Heart right ventricle (tissue), 16 donors: Measurements from ENCODE around the gene LCTL. TPM values are rescaled to one million over a fixed set of nuclear protein-coding genes. Genes with fewer than 3 reads are reported as not detected.

Experiments
- ATAC-seq, 8 donors: fragments of 200-7000 bp; cut with Tn5 transposase; one replicate each; pipeline ENCODE4 v1.9.1; 2020; ENCODE audit warnings: mild to moderate bottlenecking in 8 of 8, moderate library complexity in 8 of 8, moderate number of reproducible peaks in 1 of 8
- DNase-seq, 2 donors: peaks; one replicate each; pipeline ENCODE4 v3.0.0-alpha.2; 2020
- H3K27ac ChIP-seq, 10 donors: fragments of 200-600 bp; sonication (generic) in 2 of 10; one replicate each; pipeline versions ENCODE4 v1.5.0 to v1.8.0; 2020 to 2022; ENCODE audit warnings: mild to moderate bottlenecking in 3 of 10
- H3K27me3 ChIP-seq, 7 donors: fragments of 200-600 bp; one replicate each; pipeline ENCODE4 v1.8.0; 2021 to 2022; ENCODE audit warnings: mild to moderate bottlenecking in 2 of 7
- H3K36me3 ChIP-seq, 9 donors: fragments of 200-600 bp; sonication (generic) in 1 of 9; one replicate each; pipeline versions ENCODE4 v1.5.0 to v1.8.0; 2020 to 2022; ENCODE audit warnings: mild to moderate bottlenecking in 2 of 9
- H3K4me1 ChIP-seq, 9 donors: fragments of 200-600 bp; sonication (generic) in 1 of 9; one replicate each; pipeline versions ENCODE4 v1.5.0 to v1.8.0; 2020 to 2022; ENCODE audit warnings: mild to moderate bottlenecking in 4 of 9
- H3K4me3 ChIP-seq, 10 donors: fragments of 200-600 bp; sonication (generic) in 2 of 10; one replicate each; pipeline versions ENCODE4 v1.5.0 to v1.8.0; 2020 to 2022; ENCODE audit warnings: mild to moderate bottlenecking in 7 of 10, moderate library complexity in 2 of 10
- H3K9me3 ChIP-seq, 11 donors: fragments of 200-600 bp in 10 of 11; sonication (generic) in 2 of 11; one replicate each; pipeline versions ENCODE4 v1.5.0 to v1.8.0; 2013 to 2022; ENCODE audit warnings: mild to moderate bottlenecking in 2 of 11, control low read depth in 1 of 11, moderate library complexity in 1 of 11
- CTCF ChIP-seq, 9 donors: fragments of 200-600 bp; sonication (generic) in 2 of 9; IDR thresholded peaks; one replicate each; pipeline versions ENCODE4 v1.5.0 to v1.8.0; 2021 to 2022; ENCODE audit warnings: antibody characterized with exemption in 9 of 9, mild to moderate bottlenecking in 5 of 9, moderate library complexity in 1 of 9
- WGBS, 2 donors: extraction: QIAGEN DNeasy Blood & Tissue Kit; methylation state at CpG; one replicate each; pipeline ENCODE4 v1.1.7; 2013; ENCODE audit warnings: inconsistent platforms in 1 of 2; 5-methylcytosine and 5-hydroxymethylcytosine counted together
- intact Hi-C, 10 donors: fragments of 100-400 bp; cut with DNase I; formaldehyde crosslinking; loops; one replicate each; pipeline versions ENCODE4 v1.11.1 to v1.14.2; 2022
- polyA plus RNA-seq, 2 donors: library from polyadenylated mRNA; stranded (reverse); fragments of 200-250 nt; gene quantifications; one replicate each; pipeline ENCODE4 v1.2.3, GENCODE V29; 2013
- total RNA-seq, 10 donors: library from RNA; stranded (reverse); fragmentation: NEBNext Ultra II Directional in 3 of 10; extraction: Animal tissue kit (Norgen Biotek cat#: 25700) in 3 of 10; gene quantifications; one replicate each; pipeline versions ENCODE4 v1.2.1 to v1.2.4, GENCODE V29; 2021 to 2023
- donor health status: Arrhythmogenic right ventricular cardiomyopathy.
- donor health status: ischemic (EF 13 %, LVEDD 7.1; RV severe dilation, severe dysfunction).
- donor health status: healthy with polysubstance abuse.
- donor health status: DM: no; HTN: yes; CAD: no.
- donor health status: DM: no; HTN: no; CAD: no.
- donor health status: ischemic (EF 25% LVEDD 6.9; RV normal size, moderate dysfunction).
- donor health status: ischemic (EF 25% LVEDD 5.7; RV mildly dilated, moderate dysfunction).
- donor health status: healthy.
- donor health status: DM: yes; HTN: yes; CAD: no.
- donor health status: Ischemic cardiomyopathy.
- donor health status: ischemic (EF 35%, LVEDD 5.7; RV mildly dilated, moderate dysfunction).
- donor health status: nonischemic (EF 11% LVEDD 7.7; RV severe dilation, severe dysfunction).
- donor health status: DM: yes; HTN: yes; CAD: no.
- donor health status: PGD.
- donor health status: ischemic (EF 29% LVEDD 5.4; RV normal size, mild dysfunction).
- donor health status: nonischemic (EF 23%, LVEDD 6.1; RV moderate dilation, normal function).

LCTL gene
- total and polyA plus RNA-seq, 12 donors: 0.16 TPM; not detected in 11

GRCh38 chr15:66587749-66588148 lies 22.0 kb upstream of the LCTL start:
- Histone ChIP-seq H3K9me3 (no peaks in the 10 kb centered on the region), H3K27me3 (peaks cover 0 to 19% (median 0%) of the 10 kb centered on the region in 7 donors), H3K36me3 (no peaks in the 10 kb centered on the region), H3K4me3 (no peak overlapping the region), H3K27ac (no peak overlapping the region), H3K4me1 (peaks cover 0 to 11% (median 8%) of the 10 kb centered on the region in 9 donors)
- intact Hi-C loops: no loop called here
- WGBS, 2 donors: 34 to 37% methylated on average over 5 of the region's 5 CpGs
- ATAC-seq (peak in 3 of 8 donors; percentile 28 to 39 (median 30)), DNase-seq (no peak)
- TF ChIP-seq CTCF (IDR thresholded peaks at IDR 0.05): no peak

DNA sequence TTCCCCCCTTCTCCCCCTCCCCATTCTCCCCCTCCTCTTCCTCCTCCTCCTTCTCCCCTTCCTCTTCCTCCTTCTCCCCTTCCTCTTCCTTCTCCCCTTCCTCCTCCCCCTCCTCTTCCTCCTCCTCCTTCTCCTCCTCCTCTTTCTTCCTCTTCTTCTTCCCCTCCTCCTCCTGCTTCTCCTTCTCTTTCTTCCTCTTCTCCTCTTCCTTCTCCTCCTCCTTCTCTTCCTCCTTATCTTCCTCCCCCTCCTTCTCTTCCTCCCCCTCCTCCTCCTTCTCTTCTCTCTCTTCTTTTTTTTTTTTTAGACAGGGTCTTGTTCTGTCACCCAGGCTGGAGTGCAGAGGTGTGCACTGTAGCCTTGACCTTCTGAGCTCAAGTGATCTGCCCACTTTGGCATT lies 21.2 kb upstream of the LCTL start:
- DNase-seq (no peak), ATAC-seq (no peak)
- no peaks in the 10 kb centered on the region for H3K36me3 ChIP-seq
- peaks cover 0 to 19% (median 0%) of the 10 kb centered on the region in 7 donors for H3K27me3 ChIP-seq
- no peaks in the 10 kb centered on the region for H3K9me3 ChIP-seq
- intact Hi-C loops: no loop called here
- TF ChIP-seq CTCF (IDR thresholded peaks at IDR 0.05): no peak
- H3K4me1 ChIP-seq: peaks cover 0 to 11% (median 8%) of the 10 kb centered on the region in 9 donors
- H3K4me3 ChIP-seq: no peak overlapping the region
- H3K27ac ChIP-seq: no peak overlapping the region

GRCh38 chr15:66586155-66586976 lies 20.6 kb upstream of the LCTL start:
- WGBS, 2 donors: 71 to 73% methylated on average over 17 of the region's 17 CpGs
- Histone ChIP-seq H3K36me3 (no peaks in the 10 kb centered on the region), H3K27me3 (peaks cover 0 to 19% (median 0%) of the 10 kb centered on the region in 7 donors), H3K4me1 (peaks cover 0 to 11% (median 8%) of the 10 kb centered on the region in 9 donors), H3K27ac (no peak overlapping the region), H3K9me3 (no peaks in the 10 kb centered on the region), H3K4me3 (no peak overlapping the region)
- intact Hi-C loops: no loop called here
- ATAC-seq (no peak), DNase-seq (no peak)
- no peak for TF ChIP-seq CTCF (IDR thresholded peaks at IDR 0.05)

DNA sequence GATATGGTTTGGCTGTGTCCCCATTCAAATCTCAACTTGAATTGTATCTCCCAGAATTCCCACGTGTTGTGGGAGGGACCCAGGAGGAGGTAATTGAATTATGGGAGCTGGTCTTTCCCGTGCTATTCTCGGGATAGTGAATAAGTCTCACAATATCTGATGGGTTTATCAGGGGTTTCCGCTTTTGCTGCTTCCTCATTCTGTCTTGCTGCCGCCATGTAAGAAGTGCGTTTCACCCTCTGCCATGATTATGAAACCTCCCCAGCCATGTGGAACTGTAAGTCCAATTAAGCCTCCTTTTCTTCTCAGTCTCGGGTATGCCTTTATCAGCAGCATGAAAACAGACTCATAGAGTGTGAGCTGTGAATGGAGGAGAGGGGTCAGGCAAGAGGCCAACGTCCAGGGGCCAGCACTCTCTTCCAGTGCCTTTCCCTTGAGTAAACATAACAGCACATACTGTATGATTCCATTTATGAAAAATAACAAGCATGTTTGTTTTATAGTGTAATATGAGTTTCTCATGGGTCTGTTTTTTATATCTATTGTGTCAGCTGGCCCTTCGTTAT lies 16.3 kb upstream of the LCTL start:
- H3K9me3 ChIP-seq: peaks cover 0 to 5% (median 0%) of the 10 kb centered on the region in 11 donors
- ATAC-seq (peak in 2 of 8 donors; percentile 42 to 56), DNase-seq (no peak)
- no peaks in the 10 kb centered on the region for H3K36me3 ChIP-seq
- no peak for TF ChIP-seq CTCF (IDR thresholded peaks at IDR 0.05)
- intact Hi-C loops: no loop called here
- peaks cover 0 to 26% (median 4%) of the 10 kb centered on the region in 9 donors for H3K4me1 ChIP-seq
- H3K27ac ChIP-seq: no peak overlapping the region
- H3K4me3 ChIP-seq: peak overlapping the region in 2 of 10 donors; percentile 1 to 14
- H3K27me3 ChIP-seq: peaks cover 0 to 19% (median 0%) of the 10 kb centered on the region in 7 donors
- 49 to 60% methylated on average over 9 of the region's 9 CpGs for WGBS, 2 donors
